ENCODE measurements around the gene PEX26. TPM values are rescaled to one million over a fixed set of nuclear protein-coding genes. Genes with fewer than 3 reads are reported as not detected.

Gene PEX26
- total and polyA plus RNA-seq, 9 donors: 13.0 to 33.4 (median 23.5) TPM

DNA sequence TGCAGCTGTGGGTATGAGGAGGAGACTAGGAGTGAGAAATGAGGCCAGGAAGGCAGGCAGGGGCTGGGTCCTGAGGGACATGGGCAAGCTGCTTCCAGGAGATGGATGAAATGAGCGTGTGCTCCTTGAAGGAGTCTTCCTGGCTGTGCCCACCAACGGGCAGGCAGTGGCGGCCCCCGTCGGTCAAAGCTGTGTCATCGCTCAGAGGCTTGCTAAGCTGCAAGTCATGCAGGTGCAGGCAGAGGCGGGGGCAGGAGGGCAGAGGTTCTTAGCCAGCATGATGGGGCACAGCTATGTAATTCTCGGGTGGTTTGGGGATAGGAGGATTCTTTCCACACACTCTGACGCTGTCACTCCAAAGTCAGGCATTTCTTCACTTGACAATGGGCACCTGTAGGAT lies 12.5 kb upstream of the PEX26 start:
- no peaks in the 10 kb centered on the region for H3K27me3 ChIP-seq
- no peak overlapping the region for H3K4me3 ChIP-seq
- TF ChIP-seq EP300 (IDR thresholded peaks at IDR 0.05) (no peak), POLR2A (IDR thresholded peaks at IDR 0.05) (no peak)
- TF ChIP-seq, protein P1, sequence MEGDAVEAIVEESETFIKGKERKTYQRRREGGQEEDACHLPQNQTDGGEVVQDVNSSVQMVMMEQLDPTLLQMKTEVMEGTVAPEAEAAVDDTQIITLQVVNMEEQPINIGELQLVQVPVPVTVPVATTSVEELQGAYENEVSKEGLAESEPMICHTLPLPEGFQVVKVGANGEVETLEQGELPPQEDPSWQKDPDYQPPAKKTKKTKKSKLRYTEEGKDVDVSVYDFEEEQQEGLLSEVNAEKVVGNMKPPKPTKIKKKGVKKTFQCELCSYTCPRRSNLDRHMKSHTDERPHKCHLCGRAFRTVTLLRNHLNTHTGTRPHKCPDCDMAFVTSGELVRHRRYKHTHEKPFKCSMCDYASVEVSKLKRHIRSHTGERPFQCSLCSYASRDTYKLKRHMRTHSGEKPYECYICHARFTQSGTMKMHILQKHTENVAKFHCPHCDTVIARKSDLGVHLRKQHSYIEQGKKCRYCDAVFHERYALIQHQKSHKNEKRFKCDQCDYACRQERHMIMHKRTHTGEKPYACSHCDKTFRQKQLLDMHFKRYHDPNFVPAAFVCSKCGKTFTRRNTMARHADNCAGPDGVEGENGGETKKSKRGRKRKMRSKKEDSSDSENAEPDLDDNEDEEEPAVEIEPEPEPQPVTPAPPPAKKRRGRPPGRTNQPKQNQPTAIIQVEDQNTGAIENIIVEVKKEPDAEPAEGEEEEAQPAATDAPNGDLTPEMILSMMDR (IDR thresholded peaks at IDR 0.05): no peak
- H3K9me3 ChIP-seq: no peaks in the 10 kb centered on the region
- peaks cover 3% of the 10 kb centered on the region for H3K4me1 ChIP-seq (ENCODE audit: insufficient read depth)
- DNase-seq: peak in 1 of 5 donors; percentile 29
- intact Hi-C loops (cut with DNase I): no loop called here
- H3K36me3 ChIP-seq: no peaks in the 10 kb centered on the region
- 73 to 78% (median 78%) methylated on average over 9 of the region's 9 CpGs for WGBS, 3 donors
- no peak overlapping the region for H3K27ac ChIP-seq

DNA sequence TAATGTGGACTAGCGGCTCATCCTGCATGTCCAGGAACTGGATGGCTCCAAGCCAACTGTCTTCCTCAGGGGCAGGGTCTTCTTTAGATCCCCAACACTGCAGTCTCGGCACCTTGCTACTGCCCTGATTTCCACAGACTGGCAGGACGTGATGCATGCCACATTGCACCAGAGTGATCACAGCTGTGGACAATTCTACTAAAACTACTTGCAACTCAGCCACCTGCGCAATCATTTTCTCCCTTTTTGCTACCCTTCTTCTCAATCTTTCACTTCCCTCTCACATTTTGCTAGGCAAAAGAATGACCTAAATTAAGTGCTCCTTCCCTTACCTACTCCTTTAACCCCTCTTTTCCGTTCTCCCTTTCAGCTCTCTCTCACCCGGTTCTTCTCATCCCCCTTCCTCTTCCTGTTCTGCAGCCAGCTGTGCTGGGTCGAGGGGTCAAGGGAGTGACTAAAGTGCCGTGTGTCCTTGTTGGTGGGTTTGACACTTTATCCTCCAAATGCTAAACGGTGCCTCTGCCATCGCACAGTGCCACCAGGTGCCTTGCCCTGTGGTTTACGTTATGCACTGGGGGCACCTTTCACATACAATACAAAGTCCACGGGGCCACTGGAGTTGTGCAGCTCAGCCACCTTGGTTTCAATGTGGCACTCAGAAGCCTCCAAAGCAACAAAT lies 11.5 kb upstream of the PEX26 start:
- TF ChIP-seq, protein P1 (IDR thresholded peaks at IDR 0.05): no peak
- TF ChIP-seq EP300 (IDR thresholded peaks at IDR 0.05) (no peak), POLR2A (IDR thresholded peaks at IDR 0.05) (no peak)
- Histone ChIP-seq H3K27ac (no peak overlapping the region), H3K4me1 (ENCODE audit: insufficient read depth) (peaks cover 2% of the 10 kb centered on the region), H3K36me3 (no peaks in the 10 kb centered on the region), H3K27me3 (no peaks in the 10 kb centered on the region), H3K4me3 (no peak overlapping the region), H3K9me3 (no peaks in the 10 kb centered on the region)
- 45 to 54% (median 51%) methylated on average over 12 of the region's 12 CpGs for WGBS, 3 donors
- peak in 1 of 5 donors; percentile 34 for DNase-seq
- intact Hi-C loops (cut with DNase I): no loop called here

DNA sequence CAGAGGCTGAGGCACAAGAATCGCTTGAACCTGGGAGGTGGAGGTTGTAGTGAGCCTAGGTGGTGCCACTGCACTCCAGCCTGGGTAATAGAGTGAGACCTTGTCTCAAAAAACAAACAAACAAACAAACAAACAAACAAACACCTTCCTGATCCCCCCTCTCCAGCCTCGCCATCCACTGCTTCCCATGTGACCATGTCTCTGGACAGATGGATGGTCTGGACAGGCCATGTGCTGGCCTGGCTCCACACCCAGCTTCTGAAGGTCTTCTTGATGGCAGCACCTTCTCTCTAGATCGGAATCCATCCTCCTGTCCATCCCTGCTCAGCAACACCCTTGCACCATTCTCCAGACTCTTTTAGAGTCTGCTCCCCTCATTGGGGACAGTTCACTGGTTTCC lies 10.7 kb upstream of the PEX26 start:
- Histone ChIP-seq H3K27me3 (no peaks in the 10 kb centered on the region), H3K36me3 (no peaks in the 10 kb centered on the region), H3K9me3 (no peaks in the 10 kb centered on the region), H3K4me3 (no peak overlapping the region), H3K27ac (no peak overlapping the region), H3K4me1 (ENCODE audit: insufficient read depth) (peaks cover 2% of the 10 kb centered on the region)
- DNase-seq: peak in 1 of 5 donors; percentile 26
- intact Hi-C loops (cut with DNase I): no loop called here
- WGBS, 3 donors: 93 to 96% (median 95%) methylated on average over 3 of the region's 3 CpGs
- no peak for TF ChIP-seq EP300 (IDR thresholded peaks at IDR 0.05)
- TF ChIP-seq POLR2A (IDR thresholded peaks at IDR 0.05): no peak
- TF ChIP-seq, protein P1 (IDR thresholded peaks at IDR 0.05): no peak

DNA sequence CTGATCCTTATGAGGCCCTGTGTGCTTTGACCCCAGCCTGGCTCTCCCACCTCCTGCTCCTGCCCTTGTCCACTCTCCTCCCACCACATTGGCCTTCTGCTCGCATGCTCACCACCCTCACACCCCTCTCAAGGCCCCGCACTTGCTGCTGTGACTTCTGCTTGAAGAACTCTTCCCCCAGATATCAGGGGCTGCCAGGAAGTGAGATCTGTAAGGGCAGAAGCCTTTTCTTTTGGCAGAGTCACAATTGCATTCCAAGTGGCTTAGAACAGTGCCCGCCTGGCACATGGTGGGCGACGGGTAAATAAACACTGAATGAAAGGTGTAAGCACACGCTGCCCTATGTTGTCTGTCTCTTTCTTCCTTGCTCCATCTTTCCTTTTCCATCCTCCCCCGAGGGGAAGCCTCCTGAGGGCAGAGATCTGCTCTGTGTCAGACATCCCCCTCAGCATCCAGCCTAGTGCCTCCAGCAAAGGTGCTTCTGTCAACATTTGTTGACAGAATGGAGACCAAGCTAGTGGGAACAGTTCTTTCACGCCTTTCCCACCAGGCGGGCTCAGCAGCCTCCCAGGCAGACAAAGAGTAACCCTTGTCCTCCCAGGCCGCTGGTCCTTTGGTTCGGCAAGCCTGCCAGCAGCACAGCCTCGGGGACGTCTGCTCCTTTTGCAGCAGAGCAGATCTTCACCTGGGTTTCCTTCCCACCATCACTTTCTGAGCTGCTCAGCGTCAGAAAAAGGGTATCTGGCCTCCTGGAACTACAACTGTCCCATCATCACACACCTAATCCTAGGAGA lies 10.0 kb upstream of the PEX26 start:
- peak in 1 of 5 donors; percentile 50 for DNase-seq
- no peaks in the 10 kb centered on the region for H3K36me3 ChIP-seq
- peak overlapping the region in 1 of 2 donors; percentile 18 for H3K27ac ChIP-seq
- H3K27me3 ChIP-seq: no peaks in the 10 kb centered on the region
- no peak for TF ChIP-seq POLR2A (IDR thresholded peaks at IDR 0.05)
- no peak for TF ChIP-seq EP300 (IDR thresholded peaks at IDR 0.05)
- TF ChIP-seq, protein P1 (IDR thresholded peaks at IDR 0.05): no peak
- no peak overlapping the region for H3K4me3 ChIP-seq
- 51 to 56% (median 53%) methylated on average over 14 of the region's 14 CpGs for WGBS, 3 donors
- H3K4me1 ChIP-seq (ENCODE audit: insufficient read depth): peaks cover 2% of the 10 kb centered on the region
- no peaks in the 10 kb centered on the region for H3K9me3 ChIP-seq
- intact Hi-C loops (cut with DNase I): no loop called here

Measured in ovary (tissue), 9 donors.